CD4-positive, alpha-beta T cell treated with Interleukin-12 subunit alpha and Interleukin-12 subunit beta, for 1 hour (primary cell): ENCODE data around the gene UBD.

ENCODE experiments used
- DNase-seq: peaks from one replicate; pipeline ENCODE4 v3.0.0-alpha.2; 2020

The UBD gene

DNA sequence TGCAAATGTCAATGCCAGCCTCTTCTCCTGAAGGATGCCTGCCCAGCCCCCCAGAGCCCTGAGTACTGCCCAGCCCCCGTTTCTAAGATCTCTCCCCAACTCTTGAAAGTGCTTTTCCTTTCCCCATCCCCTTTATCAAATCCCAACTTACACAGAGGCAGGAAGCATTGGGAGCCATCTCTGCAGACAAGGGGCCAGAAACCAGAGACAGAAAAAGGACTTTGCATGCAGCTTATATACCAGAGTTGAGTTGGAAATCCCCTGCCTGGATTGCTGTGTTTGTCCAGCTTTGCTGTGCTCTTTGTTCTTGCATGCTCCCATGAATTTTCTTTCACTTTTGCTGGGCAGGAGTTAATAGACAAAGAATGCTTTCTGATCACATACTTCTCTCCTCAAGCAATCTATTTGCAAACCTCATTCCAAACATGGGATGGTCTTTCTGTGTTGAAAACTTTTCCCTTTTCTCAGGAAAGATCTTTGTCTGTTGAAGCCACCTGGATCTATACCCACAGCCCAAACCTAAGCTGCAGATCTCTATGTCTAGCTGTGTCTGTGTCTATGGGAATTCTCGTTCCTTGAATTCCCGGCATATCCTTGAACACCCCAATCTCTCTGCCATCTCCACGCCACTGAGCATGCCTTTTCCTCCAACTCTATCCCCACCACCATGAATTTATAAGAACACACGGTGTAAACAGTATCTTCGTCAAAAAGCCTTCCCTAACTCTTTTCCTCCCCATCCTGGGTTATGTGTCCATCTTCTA lies at the start of gene UBD:
Gene UBD (minus strand): TSS at position 209 of the 764 bp plus-strand sequence. CDS start 31 bp downstream, at position 178.
- DNase-seq: no peak

GRCh38 chr6:29608131-29608530 lies 48.6 kb upstream of the UBD start:
- DNase-seq: no peak

GRCh38 chr6:29603930-29604329 lies 44.4 kb upstream of the UBD start:
- DNase-seq: no peak

DNA sequence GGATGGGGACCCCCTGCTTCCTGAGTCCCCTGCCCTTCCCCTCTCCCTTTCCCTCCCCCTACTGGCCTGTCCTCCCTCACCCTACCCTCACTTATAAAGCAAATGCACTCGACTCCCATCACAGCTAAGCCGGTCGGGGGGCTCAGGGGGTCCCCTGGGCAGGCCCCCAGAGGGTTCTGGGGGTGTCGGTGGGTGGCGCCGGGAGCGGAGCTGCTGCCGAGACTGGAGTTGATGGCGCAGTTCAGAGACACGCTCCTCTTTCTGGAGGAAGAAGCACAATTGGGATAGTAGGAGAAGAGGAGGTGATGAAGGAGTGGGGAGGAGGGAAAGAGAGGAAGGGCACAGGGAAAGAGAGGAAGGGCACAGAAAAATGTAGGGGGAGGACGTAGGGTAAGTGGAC lies 43.9 kb upstream of the UBD start:
- no peak for DNase-seq

GRCh38 chr6:29602564-29603361 lies 43.2 kb upstream of the UBD start:
- DNase-seq: no peak

DNA sequence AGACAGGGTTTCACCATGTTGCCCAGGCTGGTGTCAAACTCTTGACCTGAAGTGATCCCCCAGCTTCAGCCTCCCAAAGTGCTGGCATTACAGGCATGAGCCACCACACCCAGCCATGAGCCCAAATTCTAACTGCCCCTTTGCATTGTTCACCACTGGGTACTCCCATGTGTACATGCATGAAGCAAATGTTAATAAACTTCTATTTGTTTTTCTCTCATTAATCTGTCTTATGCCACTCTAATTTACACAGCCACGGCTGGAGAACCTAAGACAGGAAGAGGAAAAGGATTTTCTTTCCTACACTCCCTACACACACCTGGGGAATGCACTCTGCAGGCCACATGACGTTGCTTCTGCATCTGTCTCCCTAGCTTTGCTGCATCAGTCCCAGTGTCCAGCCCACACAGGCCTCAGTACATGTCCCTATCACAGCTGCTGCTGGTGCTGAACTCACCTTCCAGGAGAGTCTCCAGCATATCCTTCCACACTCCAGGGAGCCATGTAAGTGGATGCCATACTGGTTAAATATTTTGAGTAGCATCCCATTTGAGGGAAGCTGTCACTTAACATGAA lies 38.7 kb upstream of the UBD start:
- no peak for DNase-seq

- no peak for DNase-seq
Measured at GRCh38 chr6:29597184-29597583, 37.7 kb upstream of the UBD start.

GRCh38 chr6:29596381-29596900 lies 36.9 kb upstream of the UBD start:
- DNase-seq: no peak

GRCh38 chr6:29593199-29593855 lies 33.8 kb upstream of the UBD start:
- DNase-seq: no peak

- no peak for DNase-seq
Measured at GRCh38 chr6:29591677-29592076, 32.1 kb upstream of the UBD start.

DNA sequence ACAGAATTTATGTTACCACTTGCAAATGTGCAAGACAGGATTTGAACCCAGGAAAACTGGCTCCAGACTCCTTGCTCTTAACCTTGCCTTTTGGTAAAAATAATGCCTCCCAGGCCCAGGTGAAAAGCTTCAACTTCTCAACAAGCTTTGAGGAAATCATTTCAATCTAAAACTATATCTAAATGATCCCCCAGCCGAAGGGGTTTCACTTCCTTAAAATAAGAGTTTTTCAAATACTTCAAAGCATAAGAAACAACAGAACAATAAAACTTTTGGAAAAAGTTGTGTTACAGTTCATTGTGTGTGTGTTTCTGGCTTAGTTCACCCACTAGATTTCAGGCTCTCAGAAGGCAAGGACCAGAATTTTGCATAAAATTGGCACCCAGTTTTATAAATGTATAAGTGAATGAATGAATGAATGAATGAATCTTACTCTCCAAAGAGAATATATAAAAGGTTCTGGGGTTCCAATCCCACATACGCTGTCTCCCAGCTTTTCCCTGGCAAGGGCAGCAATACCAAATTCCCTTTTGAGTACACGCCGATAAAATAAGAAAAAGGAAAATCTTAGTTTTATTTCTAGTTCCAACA lies 30.8 kb upstream of the UBD start:
- DNase-seq: no peak

DNA sequence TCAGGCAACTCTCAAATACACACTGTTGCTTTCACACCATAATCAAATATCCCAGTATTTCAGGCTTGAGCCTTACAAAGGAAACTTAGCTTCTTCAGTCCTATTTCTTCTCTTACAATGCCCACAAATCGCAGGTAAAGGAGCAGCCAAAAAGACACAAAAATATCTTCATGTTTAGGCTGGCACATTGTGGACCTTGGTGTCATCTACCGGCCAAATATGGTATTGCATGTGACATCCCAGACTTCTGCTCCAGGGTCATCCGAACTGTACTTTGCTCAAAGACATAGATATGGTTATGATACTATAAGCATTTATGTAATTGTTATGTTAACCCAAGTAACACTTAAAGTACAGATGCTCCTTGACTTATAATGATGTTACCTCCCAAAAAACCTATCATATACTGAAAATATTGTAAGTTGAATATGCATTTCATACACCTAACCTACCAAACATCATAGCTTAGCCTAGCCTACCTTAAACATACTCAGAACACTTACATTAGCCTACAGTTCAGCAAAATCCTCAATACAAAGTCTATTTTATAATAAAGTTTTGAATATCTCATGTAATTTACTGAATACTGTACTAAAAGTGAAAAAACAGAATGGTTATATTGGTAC lies 30.0 kb upstream of the UBD start:
- peak; percentile 63 for DNase-seq

DNA sequence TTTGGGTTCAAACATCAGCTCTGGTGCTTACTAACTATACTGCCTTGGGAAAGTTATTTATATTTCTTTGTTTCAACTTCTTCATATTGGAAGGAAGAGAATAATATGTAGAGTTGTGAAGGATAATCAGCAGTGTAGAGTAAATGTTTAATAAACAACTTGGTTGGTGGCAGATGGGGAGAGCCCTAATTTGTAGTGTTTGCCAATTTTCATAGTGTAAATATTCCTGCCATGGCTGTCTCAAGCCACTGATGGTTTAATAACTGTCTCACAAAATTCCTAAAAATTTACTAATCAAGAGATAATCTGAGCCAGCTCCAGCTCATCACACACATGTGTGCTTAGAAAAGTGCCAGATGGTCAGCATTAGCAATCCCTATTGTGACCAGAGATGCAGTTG lies 25.3 kb upstream of the UBD start, which contains the start of gene OR2H2:
Gene OR2H2 (plus strand): TSS at position 301 of the 400 bp plus-strand sequence. CDS start 2,824 bp downstream, outside the sequence.
- DNase-seq: no peak

GRCh38 chr6:29577544-29577943 lies 18.0 kb upstream of the UBD start:
- DNase-seq: no peak

- DNase-seq: no peak
Measured at GRCh38 chr6:29576056-29576455, 16.5 kb upstream of the UBD start.

DNA sequence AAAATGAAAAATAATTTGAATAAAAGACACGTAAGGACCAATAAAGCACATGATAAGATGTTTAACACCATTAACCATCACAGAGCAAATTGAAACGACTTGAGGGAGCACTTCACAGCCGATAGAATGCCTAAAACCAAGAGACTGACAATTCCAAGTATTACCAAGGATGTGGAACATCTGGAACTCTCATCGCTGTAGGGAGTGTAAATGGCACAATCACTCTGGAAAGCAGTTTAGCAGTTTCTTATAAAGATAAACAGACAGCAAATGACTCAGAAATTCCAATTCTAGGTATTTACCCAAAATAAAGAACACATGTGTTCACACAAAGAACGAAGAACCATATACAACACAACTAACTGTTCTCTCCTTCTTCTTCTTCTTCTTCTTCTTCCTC lies 8.5 kb upstream of the UBD start:
- DNase-seq: no peak

DNA sequence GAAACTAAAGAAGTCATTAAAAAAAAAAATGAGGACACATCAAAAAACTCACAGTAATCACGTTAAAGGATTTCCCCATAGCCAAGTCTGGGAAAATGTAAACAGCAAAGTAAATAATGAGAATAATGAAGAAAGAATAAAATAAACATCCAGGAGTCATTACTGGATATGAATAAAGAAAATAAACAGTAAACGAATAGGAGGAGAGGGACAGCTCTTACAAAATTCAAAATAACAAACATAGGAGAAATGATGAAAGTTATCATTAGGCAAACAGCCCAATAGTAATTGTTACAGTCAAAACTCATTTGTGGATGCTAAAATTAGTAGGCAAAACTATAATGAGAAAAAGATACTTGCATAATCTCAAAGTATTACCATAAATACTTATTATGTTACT lies 8.0 kb upstream of the UBD start:
- no peak for DNase-seq

- DNase-seq: no peak
Measured at GRCh38 chr6:29566856-29567255, 7.3 kb upstream of the UBD start.

DNA sequence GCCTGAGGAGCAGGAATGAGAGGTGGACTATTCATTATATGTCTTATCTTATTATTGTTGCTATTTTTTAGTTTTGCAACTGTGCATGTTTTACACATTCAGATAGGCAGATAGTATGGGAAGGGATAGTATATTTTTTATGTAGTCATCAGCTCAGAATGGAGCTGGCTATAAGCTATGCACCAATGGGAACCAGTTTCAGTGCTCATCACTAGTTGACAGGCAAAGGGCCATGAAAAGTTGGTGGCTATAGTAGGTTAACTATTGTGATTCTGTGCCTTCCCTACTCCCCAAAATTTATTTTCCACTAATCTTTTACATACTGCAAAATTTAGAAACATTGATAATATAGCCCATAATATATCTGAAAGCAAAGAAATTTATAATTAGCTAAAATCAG lies 5.3 kb upstream of the UBD start:
- no peak for DNase-seq

GRCh38 chr6:29563435-29563965 lies 4.0 kb upstream of the UBD start:
- no peak for DNase-seq

DNA sequence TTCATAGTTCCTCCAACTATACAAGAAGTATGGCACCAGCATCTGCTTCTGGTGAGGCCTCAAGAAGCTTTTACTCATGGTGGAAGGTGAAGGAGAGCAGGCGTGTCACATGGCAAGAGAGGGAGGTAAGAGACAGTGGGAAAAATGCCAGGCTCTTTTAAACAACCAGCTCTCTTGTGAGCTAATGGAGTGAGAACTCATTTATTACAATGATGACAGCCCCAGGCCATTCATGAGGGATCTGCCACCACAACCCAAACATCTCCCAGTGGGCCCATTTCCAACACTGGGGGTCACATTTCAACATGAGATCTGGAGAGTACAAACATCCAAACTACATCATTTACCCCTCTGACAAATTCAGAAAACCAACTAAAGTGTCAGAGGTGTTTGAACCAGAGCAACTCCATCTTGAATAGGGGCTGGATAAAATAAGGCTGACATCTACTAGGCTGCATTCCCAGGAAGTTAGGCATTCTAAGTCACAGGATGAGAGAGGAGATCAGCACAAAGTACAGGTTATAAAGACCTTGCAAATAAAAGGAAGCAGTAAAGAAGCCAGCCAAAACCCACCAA lies 2.2 kb upstream of the UBD start:
- no peak for DNase-seq

GRCh38 chr6:29561091-29561490 lies 1.6 kb upstream of the UBD start:
- DNase-seq: no peak
